ENCODE measurements around the gene PCGF6.

DNA sequence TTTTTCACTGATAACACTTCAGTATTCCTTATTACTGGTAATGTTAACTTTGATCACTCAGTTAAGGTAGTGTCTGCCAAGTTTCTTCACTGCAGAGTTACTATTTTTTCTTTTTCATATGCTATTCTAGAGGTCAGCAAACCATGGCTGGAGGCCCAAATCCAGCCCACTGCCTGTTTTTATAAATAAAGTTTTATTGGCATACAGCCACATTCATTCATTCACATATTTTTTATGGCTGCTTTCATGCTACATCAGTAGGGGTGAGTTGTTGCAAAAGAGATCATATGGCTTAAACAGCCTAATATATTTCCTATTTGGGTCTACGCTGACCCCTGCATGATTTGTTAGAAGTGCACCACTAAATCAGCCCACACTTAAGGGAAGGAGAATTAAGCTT is 94.3 kb downstream of the PCGF6 start:
- TF ChIP-seq POLR2AphosphoS5 (IDR thresholded peaks at IDR 0.05; ENCODE audit: low read depth, low read length) (no peak), TAF1 (IDR thresholded peaks at IDR 0.05; ENCODE audit: borderline replicate concordance, low read depth, low read length) (no peak), POLR2A (IDR thresholded peaks at IDR 0.05; ENCODE audit: low read depth, low read length) (no peak)

Data from GM12892 (cell line).